Loucy (cell line): ENCODE data around the gene ARHGEF26.

Experiments
- H2AFZ ChIP-seq: fragments of 200-600 bp; sonication (generic); 2 replicates; pipeline ENCODE4 v1.6.0; 2016; ENCODE audit warnings: antibody characterized with exemption, mild to moderate bottlenecking, low read length, moderate library complexity
- H3F3A ChIP-seq: fragments of 200-600 bp; 2 replicates; pipeline ENCODE4 v1.6.0; 2016; ENCODE audit warnings: antibody characterized with exemption, low read depth, mild to moderate bottlenecking
- H3K27me3 ChIP-seq: fragments of 200-600 bp; sonication (generic); 2 replicates; pipeline ENCODE4 v1.6.1; 2014; ENCODE audit warnings: low read length, mild to moderate bottlenecking; ENCODE audit not compliant: insufficient read depth, poor library complexity, severe bottlenecking
- H3K36me3 ChIP-seq: fragments of 200-600 bp; sonication (generic); 2 replicates; pipeline ENCODE4 v1.6.1; 2016; ENCODE audit warnings: low read length; ENCODE audit not compliant: insufficient read depth
- H3K4me1 ChIP-seq: fragments of 200-600 bp; sonication (generic); 2 replicates; pipeline ENCODE4 v1.5.1; 2014; ENCODE audit warnings: low read length, mild to moderate bottlenecking; ENCODE audit not compliant: insufficient read depth, poor library complexity, severe bottlenecking
- H3K4me2 ChIP-seq: fragments of 200-600 bp; sonication (generic); 2 replicates; pipeline ENCODE4 v1.6.0; 2014; ENCODE audit warnings: antibody characterized with exemption, low read length, low read depth, mild to moderate bottlenecking; ENCODE audit not compliant: poor library complexity, severe bottlenecking
- H3K4me3 ChIP-seq: fragments of 200-600 bp; sonication (generic); 2 replicates; pipeline ENCODE4 v1.5.1; 2014; ENCODE audit warnings: low read length, mild to moderate bottlenecking, mixed read lengths; ENCODE audit not compliant: poor library complexity, severe bottlenecking
- H3K79me2 ChIP-seq: fragments of 200-600 bp; sonication (generic); 2 replicates; pipeline ENCODE4 v1.6.1; 2014; ENCODE audit warnings: low read length; ENCODE audit not compliant: insufficient read depth
- H3K9ac ChIP-seq: fragments of 200-600 bp; sonication (generic); 2 replicates; pipeline ENCODE4 v1.6.0; 2014; ENCODE audit warnings: mild to moderate bottlenecking, low read depth, low read length, moderate library complexity; ENCODE audit not compliant: poor library complexity, severe bottlenecking
- H3K9me2 ChIP-seq: fragments of 200-600 bp; sonication (generic); replicated peaks from 2 replicates; pipeline ENCODE4 v1.6.1; 2016; ENCODE audit warnings: low read depth, low read length, mixed read lengths
- H3K9me3 ChIP-seq: fragments of 200-600 bp; sonication (generic); 2 replicates; pipeline ENCODE4 v1.6.1; 2014; ENCODE audit warnings: mild to moderate bottlenecking, antibody characterized with exemption, low read length, low read depth; ENCODE audit not compliant: insufficient read depth
- H4K20me1 ChIP-seq: fragments of 200-600 bp; sonication (generic); 2 replicates; pipeline ENCODE4 v1.6.0; 2014; ENCODE audit warnings: antibody characterized with exemption, low read length, mild to moderate bottlenecking; ENCODE audit not compliant: insufficient read depth, poor library complexity, severe bottlenecking
- EZH2phosphoT487 ChIP-seq: fragments of 200-600 bp; IDR thresholded peaks from 2 replicates; pipeline ENCODE4 v1.6.1; 2018; ENCODE audit warnings: antibody characterized with exemption, mild to moderate bottlenecking, moderate library complexity, borderline replicate concordance
- TF ChIP-seq, protein P1 (sequence below): fragments of 200-600 bp; sonication (generic); conservative IDR thresholded peaks from 2 replicates; pipeline ENCODE4 v1.5.1; 2014; ENCODE audit warnings: mild to moderate bottlenecking, antibody characterized with exemption, low read length

ARHGEF26 gene

DNA sequence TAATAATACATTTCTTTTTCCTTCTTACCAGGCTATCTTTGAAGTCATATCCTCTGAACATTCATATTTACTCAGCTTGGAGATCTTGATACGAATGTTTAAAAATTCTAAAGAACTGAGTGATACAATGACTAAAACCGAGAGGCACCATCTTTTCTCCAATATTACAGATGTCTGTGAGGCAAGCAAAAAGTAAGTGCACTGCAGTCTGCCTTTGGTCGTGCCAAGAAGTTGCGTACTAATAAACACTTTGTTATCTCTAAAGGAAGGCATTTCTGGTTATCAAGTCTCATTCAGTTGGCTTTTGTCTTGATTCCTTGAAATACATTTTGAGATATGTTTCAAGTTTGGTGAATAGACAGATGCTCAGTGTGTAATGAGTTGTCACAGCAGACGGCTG is 31.6 kb downstream of the ARHGEF26 start:
- no peaks in the 10 kb centered on the region for H3K27me3 ChIP-seq
- no peak overlapping the region for H3K9ac ChIP-seq
- no peaks in the 10 kb centered on the region for H3K4me1 ChIP-seq
- H3K9me2 ChIP-seq, result no peaks in the 10 kb centered on the region
- no peak overlapping the region for H3K4me3 ChIP-seq
- no peaks in the 10 kb centered on the region for H3K9me3 ChIP-seq
- H2AFZ ChIP-seq, result no peak overlapping the region
- H3K4me2 ChIP-seq, result no peak overlapping the region
- H3F3A ChIP-seq, result no peaks in the 10 kb centered on the region
- no peaks in the 10 kb centered on the region for H3K79me2 ChIP-seq
- no peaks in the 10 kb centered on the region for H3K36me3 ChIP-seq
- TF ChIP-seq, protein P1, sequence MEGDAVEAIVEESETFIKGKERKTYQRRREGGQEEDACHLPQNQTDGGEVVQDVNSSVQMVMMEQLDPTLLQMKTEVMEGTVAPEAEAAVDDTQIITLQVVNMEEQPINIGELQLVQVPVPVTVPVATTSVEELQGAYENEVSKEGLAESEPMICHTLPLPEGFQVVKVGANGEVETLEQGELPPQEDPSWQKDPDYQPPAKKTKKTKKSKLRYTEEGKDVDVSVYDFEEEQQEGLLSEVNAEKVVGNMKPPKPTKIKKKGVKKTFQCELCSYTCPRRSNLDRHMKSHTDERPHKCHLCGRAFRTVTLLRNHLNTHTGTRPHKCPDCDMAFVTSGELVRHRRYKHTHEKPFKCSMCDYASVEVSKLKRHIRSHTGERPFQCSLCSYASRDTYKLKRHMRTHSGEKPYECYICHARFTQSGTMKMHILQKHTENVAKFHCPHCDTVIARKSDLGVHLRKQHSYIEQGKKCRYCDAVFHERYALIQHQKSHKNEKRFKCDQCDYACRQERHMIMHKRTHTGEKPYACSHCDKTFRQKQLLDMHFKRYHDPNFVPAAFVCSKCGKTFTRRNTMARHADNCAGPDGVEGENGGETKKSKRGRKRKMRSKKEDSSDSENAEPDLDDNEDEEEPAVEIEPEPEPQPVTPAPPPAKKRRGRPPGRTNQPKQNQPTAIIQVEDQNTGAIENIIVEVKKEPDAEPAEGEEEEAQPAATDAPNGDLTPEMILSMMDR, result no peak
- no peak for TF ChIP-seq EZH2phosphoT487
- H4K20me1 ChIP-seq, result no peaks in the 10 kb centered on the region

DNA sequence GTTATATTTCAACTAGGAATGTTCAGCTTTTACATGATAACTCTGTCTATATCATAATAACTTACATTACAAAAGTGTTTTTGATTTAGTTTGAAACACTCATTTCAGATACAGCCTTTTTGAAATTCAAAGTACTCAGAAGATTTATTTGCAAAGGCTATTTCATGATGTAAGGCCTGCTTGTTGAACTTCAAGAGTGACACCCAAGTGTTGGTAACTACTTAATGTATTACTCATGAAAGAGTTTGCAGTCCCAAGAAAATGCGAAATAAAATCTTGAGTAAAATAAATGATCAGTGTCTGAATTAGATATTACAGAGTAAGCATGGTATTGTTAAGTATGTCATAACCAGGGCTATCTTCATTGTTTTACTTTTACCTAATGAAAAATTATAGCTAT is 35.3 kb downstream of the ARHGEF26 start:
- Histone ChIP-seq H4K20me1 (no peaks in the 10 kb centered on the region), H3K27me3 (no peaks in the 10 kb centered on the region), H3K9me2 (no peaks in the 10 kb centered on the region), H3F3A (no peaks in the 10 kb centered on the region), H3K4me3 (no peak overlapping the region), H2AFZ (no peak overlapping the region), H3K9me3 (no peaks in the 10 kb centered on the region), H3K9ac (no peak overlapping the region), H3K4me1 (no peaks in the 10 kb centered on the region), H3K4me2 (no peak overlapping the region), H3K36me3 (no peaks in the 10 kb centered on the region), H3K79me2 (no peaks in the 10 kb centered on the region)
- TF ChIP-seq EZH2phosphoT487, result no peak
- TF ChIP-seq, protein P1, result no peak

DNA sequence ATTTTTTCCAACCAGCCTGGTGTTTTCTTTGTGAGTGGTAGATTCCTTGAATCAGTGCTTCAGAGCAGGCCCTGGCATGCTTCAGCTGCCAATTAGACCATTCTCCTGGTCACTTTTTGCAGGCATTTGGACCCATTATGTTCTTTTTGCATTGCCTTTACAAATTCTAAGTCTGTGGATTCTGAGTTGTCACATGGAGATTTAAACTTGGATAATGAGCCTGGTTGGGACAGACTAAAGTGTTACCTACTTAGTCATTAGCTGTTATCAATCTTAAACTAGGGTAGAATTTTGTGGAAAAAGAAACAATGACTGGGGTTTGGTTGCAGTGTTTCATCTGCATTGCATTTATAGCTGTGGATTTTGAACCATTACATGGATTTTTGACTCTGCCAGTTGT is 40.6 kb downstream of the ARHGEF26 start:
- Histone ChIP-seq H3K9me2 (no peaks in the 10 kb centered on the region), H2AFZ (0 out of 2 replicates have a peak overlapping the region, but pooled peaks have one; percentile 37), H3K36me3 (no peaks in the 10 kb centered on the region), H3K27me3 (no peaks in the 10 kb centered on the region), H3K9ac (no peak overlapping the region), H4K20me1 (no peaks in the 10 kb centered on the region), H3K4me2 (no peak overlapping the region), H3K9me3 (no peaks in the 10 kb centered on the region), H3K4me1 (no peaks in the 10 kb centered on the region), H3F3A (no peaks in the 10 kb centered on the region), H3K79me2 (no peaks in the 10 kb centered on the region), H3K4me3 (no peak overlapping the region)
- no peak for TF ChIP-seq EZH2phosphoT487
- TF ChIP-seq, protein P1, result no peak
